ENCODE measurements around the gene IQGAP2.

Gene IQGAP2

GRCh38 chr5:76475936-76476335 lies 72.9 kb downstream of the IQGAP2 start:
- no peak for DNase-seq (ENCODE audit: low read depth in 2 of 2)

GRCh38 chr5:76476474-76477038 lies 73.5 kb downstream of the IQGAP2 start:
- no peak for DNase-seq (ENCODE audit: low read depth in 2 of 2)

- no peak for DNase-seq (ENCODE audit: low read depth in 2 of 2)
These were observed 74.0 kb downstream of the IQGAP2 start for GRCh38 chr5:76477061-76477460.

GRCh38 chr5:76477571-76477970 lies 74.5 kb downstream of the IQGAP2 start:
- DNase-seq (ENCODE audit: low read depth in 2 of 2) = no peak

- no peak for DNase-seq (ENCODE audit: low read depth in 2 of 2)
These were observed 76.2 kb downstream of the IQGAP2 start for GRCh38 chr5:76479281-76479680.

DNA sequence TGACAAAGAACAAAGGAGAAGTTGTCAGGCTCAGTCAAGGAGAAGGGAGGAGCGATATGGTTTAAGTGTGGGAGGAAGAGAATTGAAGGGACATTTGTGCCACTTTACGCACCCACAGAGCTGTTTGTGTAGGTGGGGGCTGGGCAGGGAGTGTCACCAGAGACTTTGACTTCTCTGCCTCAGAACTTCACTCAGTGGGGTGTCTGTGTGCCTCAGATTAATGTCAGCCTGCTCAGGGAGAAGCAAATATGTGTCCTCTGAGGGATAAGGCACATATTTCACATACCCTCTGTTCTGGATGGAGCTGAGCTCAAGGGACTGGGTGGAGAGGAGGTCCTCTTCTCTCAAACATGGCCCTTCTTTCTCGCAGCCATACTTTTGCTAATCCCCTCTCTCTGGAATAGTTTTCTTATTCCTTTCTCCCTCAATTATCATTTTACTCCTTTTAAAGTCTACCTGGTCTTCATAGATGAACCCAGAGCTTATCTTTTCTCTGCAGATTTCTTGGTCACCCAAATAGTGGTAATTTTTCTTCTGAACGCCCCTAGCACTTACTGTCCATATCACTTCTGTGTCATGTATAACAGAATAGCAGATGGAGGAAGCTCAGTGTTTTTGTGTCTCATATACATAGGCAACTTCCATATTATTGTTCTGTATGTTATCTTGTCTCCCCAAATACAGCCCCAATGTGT lies 77.0 kb downstream of the IQGAP2 start:
- no peak for DNase-seq (ENCODE audit: low read depth in 2 of 2)

GRCh38 chr5:76482984-76483383 lies 79.9 kb downstream of the IQGAP2 start:
- no peak for DNase-seq (ENCODE audit: low read depth in 2 of 2)

GRCh38 chr5:76483433-76483832 lies 80.3 kb downstream of the IQGAP2 start:
- DNase-seq (ENCODE audit: low read depth in 2 of 2) = no peak

DNA sequence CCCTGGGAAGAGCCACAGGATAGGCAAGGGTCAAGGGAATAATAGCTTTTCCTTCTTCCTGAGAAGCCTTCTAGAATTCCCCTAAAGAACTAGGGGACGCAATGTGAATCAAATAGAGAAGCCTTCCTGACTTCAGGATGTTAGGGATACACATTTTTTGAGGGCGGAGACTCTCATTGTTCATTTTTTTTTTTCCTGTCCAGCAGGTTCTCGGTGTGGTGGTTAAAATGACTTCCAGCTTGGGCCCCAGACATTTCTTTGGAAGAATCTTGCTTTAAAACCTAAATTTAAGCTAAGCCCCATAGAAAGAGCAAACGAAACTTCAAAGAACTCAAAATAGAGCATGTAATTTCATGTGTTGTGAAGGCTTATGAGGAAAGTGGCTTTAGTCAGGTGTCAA lies 80.8 kb downstream of the IQGAP2 start:
- no peak for DNase-seq (ENCODE audit: low read depth in 2 of 2)

GRCh38 chr5:76485511-76485910 lies 82.4 kb downstream of the IQGAP2 start:
- no peak for DNase-seq (ENCODE audit: low read depth in 2 of 2)

DNA sequence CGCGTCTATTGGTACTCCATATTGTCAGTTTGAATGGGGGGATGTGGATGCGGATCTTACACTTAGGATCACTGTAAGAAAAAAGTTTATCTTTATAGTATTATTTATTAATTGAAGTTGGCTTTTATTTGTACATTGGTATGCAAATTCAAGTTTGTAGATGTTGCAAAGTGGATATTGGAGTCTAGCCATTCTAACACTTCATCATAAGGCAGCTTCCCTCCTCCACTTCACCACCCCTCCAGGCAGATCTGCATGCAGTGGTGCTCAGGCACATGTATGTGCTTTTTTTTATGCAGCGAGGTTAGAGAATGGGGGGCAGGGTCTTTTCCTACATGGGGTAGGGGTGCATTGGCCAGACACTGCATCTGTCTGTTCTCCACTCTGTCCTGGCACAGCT lies 84.3 kb downstream of the IQGAP2 start:
- DNase-seq (ENCODE audit: low read depth in 2 of 2) = no peak

DNA sequence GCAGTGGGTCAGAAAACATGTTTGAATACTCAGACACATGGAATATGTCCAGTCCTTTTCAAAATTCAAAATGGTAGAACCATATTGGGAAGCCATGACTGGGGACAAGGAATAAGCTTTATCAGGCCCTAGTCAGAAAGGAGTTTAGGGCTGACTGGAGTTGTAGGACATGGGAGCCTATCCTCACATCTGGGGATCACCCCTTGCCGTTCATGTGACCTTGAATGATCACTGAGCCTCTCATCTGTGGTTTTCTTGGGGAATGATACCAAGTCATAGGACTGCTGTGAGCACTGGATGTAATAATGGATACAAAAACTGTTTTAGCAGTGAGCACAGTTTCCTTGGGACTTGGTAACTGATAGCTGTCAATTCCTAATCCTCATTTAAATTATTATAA lies 84.7 kb downstream of the IQGAP2 start:
- DNase-seq (ENCODE audit: low read depth in 2 of 2) = no peak

GRCh38 chr5:76488969-76489368 lies 85.9 kb downstream of the IQGAP2 start:
- no peak for DNase-seq (ENCODE audit: low read depth in 2 of 2)

DNA sequence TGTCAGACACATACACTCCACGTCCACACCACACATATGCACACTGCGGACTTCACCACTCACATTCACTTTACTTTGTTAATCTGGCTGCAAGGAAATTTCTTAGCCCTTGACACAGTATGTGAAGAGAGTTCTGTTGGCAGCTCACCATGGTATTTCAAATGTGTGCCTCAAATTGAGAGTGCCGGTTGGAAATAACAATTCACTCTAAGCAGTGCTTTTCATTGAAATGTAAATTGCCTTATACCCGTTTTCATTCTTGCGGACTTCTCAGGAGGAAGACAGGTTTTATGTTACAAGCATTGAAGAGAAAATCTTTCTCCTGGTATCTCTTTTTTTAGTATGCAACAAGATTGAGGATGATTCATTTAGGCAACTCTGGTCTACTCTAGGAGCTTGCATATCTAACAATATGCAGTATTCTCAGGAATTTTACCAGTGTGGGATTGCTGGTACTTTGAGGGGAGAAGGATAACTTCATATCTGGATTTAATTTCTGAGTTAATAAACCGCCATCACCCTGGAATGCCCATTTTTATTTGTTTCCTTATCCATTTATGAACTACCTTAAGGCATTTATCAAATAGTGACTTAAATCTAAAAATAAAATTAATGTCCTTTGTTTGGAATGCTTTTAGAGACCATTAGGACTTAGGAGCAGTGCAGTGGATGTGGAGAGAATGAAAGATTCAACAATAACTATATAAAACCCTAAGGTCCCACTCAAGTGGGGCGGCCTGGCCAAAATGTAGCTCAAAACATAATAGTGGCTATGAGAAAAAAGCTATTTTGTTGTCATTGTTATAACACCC lies 87.0 kb downstream of the IQGAP2 start:
- no peak for DNase-seq (ENCODE audit: low read depth in 2 of 2)

DNA sequence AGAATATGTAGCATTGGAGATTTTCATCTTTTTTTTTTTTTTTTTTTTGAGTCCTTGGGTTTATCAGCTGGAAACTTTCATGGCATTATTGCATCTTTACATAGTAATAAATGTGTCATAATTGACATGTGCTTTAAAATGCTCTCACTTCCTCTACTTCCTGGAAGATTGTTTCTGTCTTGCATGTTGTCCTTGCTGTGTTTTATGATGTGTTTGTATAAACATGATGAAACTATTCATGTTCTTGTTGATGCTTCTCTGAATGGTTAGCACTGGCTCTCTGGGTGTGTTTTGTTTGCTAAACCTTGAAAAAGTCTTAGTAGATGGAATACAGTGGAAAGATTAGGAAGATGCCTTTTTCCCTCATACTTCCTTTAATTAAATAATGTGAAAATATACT lies 87.9 kb downstream of the IQGAP2 start:
- no peak for DNase-seq (ENCODE audit: low read depth in 2 of 2)

- no peak for DNase-seq (ENCODE audit: low read depth in 2 of 2)
These were observed 89.7 kb downstream of the IQGAP2 start for GRCh38 chr5:76492819-76493189.

DNA sequence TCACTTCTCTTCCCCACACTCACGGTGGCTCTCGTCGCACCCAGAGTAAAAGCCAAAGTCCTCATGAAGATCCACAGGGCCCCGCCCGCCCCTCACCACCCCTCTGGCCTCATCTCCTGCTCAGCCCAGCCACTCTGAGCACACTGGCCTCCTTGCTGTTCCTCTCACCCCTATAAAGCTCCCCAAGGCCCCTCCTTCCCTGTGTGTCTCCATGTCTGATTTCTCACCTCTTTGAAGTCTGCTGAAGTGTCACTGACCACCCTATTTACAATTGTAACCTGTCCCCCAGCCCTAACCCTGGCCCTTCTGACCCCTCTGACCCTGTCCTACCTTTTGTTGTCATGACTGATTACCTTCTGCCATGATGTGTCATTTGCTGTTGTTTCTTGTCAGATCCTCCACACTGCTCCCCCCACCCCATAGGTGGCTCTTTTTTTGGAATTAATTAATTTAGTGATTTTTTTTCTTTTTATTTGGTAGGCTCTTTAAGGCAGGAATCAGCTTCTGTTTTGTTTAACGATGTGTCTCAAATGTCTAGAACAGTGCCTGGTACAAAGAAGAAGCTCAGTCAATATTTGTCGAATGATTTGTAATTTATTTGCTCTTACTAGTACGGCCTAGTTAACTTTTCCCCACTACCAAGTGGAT lies 90.2 kb downstream of the IQGAP2 start:
- DNase-seq (ENCODE audit: low read depth in 2 of 2) = no peak

DNA sequence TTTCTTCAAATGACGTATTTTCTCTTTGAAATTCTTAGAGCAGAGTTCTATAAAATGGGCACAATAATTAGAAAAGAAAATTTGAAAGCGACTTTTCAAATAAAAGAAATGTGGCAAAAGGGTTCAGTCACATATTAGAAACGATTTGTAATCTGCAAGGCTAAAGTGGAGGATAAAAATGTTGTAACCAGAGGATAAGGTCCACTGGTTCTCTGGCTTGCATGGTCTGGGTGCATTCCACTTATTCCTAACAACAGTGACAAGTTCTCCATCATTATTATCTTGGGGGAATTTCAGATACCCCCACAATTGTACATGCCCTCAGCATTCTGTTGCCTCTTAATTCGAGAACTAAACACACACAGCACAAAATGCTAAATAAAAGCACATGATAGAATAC lies 91.1 kb downstream of the IQGAP2 start:
- no peak for DNase-seq (ENCODE audit: low read depth in 2 of 2)

GRCh38 chr5:76495870-76496269 lies 92.8 kb downstream of the IQGAP2 start:
- no peak for DNase-seq (ENCODE audit: low read depth in 2 of 2)

GRCh38 chr5:76497065-76497460 lies 94.0 kb downstream of the IQGAP2 start:
- no peak for DNase-seq (ENCODE audit: low read depth in 2 of 2)

DNA sequence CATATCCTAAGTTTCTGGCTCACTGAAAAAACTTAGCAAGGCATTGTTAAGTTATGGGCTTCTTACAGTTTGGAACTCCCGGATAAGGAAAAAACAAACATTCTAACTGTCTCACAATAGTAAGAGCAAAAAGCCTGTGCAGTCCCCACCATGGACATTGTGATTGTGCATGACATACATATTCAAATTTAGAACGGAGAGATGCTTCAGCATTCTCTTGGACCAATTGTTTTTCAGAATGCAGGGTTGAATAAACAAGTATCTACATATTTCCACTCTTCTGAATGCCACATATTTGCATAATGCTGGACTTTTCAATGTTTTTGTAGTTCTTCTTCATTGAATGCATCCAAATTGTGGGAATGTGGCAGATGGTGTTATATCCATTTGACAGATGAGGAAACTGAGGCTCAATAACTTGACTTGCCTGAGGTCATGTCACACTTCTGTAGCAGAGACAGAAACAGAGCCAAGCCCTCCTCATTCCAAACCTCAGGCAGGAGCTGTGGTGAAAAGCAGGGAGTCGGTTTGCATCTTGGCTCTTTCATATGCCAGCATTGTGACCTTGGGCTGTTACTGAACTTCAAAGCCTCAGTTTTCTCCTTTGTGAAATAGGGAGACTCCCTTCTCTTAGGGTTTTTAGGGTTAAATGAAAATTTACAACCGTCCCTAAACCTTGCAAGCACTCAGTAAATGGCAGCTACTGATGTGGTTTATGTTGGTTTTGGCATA lies 95.1 kb downstream of the IQGAP2 start:
- no peak for DNase-seq (ENCODE audit: low read depth in 2 of 2)
